ENCODE results near the gene OCIAD1.

Gene OCIAD1

DNA sequence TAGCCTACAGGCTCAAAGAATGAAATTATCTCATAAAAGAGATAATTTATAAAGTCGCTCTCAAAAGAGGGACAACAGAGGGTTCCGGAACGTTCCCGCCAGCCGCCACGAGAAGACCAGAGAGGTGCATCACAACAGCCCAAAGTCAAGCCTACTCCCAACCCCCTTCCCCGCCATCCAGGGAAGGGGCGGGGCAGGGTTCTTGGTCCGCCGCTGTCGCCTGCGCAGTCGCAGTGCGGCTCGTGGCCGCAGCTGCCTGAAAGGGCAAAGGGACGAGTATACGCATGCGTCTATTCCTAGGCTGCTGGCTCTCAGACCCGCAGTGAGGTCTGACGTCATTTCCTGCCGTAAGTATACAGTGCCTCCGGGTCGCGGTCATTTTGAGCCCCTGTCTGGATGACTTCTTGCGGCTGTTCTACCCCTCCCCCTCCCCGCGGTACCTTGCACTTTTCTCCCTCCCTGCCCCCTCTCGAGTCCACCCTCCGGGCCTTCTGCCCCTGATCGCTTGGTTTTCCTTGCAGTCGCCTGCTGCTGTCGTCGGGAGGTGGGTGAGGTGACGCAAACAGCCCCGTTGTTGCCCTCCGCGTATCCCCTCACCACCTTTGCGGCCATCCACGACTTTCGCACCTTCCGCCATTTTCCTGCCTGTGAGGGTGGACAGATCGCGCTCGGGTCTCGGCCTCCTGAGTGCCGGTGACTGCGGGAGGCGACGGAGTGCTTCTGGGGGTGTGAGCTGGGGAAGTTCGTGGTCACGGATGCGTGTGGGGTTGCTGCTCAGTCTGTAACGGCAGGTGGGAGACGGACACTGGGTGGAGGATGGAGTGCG lies at the start of gene OCIAD1:
TSS of gene OCIAD1 (plus strand) at position 383 of the 826 bp plus-strand sequence. CDS start 1,537 bp downstream, outside the sequence.
- TF ChIP-seq, protein P1, sequence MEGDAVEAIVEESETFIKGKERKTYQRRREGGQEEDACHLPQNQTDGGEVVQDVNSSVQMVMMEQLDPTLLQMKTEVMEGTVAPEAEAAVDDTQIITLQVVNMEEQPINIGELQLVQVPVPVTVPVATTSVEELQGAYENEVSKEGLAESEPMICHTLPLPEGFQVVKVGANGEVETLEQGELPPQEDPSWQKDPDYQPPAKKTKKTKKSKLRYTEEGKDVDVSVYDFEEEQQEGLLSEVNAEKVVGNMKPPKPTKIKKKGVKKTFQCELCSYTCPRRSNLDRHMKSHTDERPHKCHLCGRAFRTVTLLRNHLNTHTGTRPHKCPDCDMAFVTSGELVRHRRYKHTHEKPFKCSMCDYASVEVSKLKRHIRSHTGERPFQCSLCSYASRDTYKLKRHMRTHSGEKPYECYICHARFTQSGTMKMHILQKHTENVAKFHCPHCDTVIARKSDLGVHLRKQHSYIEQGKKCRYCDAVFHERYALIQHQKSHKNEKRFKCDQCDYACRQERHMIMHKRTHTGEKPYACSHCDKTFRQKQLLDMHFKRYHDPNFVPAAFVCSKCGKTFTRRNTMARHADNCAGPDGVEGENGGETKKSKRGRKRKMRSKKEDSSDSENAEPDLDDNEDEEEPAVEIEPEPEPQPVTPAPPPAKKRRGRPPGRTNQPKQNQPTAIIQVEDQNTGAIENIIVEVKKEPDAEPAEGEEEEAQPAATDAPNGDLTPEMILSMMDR (IDR thresholded peaks at IDR 0.05; ENCODE audit: insufficient read depth, low read length, poor library complexity, severe bottlenecking), result no peak
- DNase-seq (ENCODE audit: extremely low read depth, insufficient read length), result peak; percentile 98
- no peaks in the 10 kb centered on the region for H3K27me3 ChIP-seq (replicated peaks; ENCODE audit: control insufficient read depth, insufficient read depth, low read length)

GRCh38 chr4:48781968-48782367 lies 48.9 kb upstream of the OCIAD1 start:
- Histone ChIP-seq H3K4me3 (replicated peaks; ENCODE audit: low read depth, low read length) (no peak overlapping the region), H3K27me3 (replicated peaks; ENCODE audit: control insufficient read depth, insufficient read depth, low read length) (no peaks in the 10 kb centered on the region), H3K36me3 (ENCODE audit: control insufficient read depth, insufficient read depth, low read length) (no peaks in the 10 kb centered on the region)
- TF ChIP-seq, protein P1 (IDR thresholded peaks at IDR 0.05; ENCODE audit: insufficient read depth, low read length, poor library complexity, severe bottlenecking), result no peak
- DNase-seq (ENCODE audit: extremely low read depth, insufficient read length), result no peak

More for the DNA sequence above, at the start of gene OCIAD1:
- H3K36me3 ChIP-seq (ENCODE audit: control insufficient read depth, insufficient read depth, low read length), result peaks cover 2% of the 10 kb centered on the region
- peak within 1 kb of the TSS; percentile 100 for H3K4me3 ChIP-seq (replicated peaks; ENCODE audit: low read depth, low read length)

DNA sequence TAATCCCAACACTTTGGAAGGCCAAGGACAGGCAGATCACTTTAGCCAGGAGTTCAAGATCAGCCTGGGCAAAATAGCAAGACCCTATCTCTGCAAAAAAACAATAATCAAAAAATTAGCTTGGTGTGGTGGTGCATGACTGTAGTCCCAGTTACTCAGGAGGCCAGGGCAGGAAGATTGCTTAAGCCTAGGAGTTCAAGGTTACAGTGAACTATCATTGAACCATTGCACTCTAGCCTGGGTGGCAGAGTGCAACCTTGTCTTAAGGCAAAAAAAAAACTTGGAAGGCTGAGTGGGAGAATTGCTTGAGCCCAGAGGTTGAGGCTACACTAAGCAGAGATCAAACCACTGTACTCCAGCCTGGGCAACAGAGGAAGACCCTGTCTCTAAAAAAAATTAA lies 45.6 kb upstream of the OCIAD1 start:
- DNase-seq (ENCODE audit: extremely low read depth, insufficient read length), result no peak
- Histone ChIP-seq H3K4me3 (replicated peaks; ENCODE audit: low read depth, low read length) (no peak overlapping the region), H3K27me3 (replicated peaks; ENCODE audit: control insufficient read depth, insufficient read depth, low read length) (no peaks in the 10 kb centered on the region), H3K36me3 (ENCODE audit: control insufficient read depth, insufficient read depth, low read length) (no peaks in the 10 kb centered on the region)
- TF ChIP-seq, protein P1 (IDR thresholded peaks at IDR 0.05; ENCODE audit: insufficient read depth, low read length, poor library complexity, severe bottlenecking), result no peak

GRCh38 chr4:48786549-48786948 lies 44.3 kb upstream of the OCIAD1 start:
- H3K4me3 ChIP-seq (replicated peaks; ENCODE audit: low read depth, low read length), result no peak overlapping the region
- H3K36me3 ChIP-seq (ENCODE audit: control insufficient read depth, insufficient read depth, low read length), result no peaks in the 10 kb centered on the region
- H3K27me3 ChIP-seq (replicated peaks; ENCODE audit: control insufficient read depth, insufficient read depth, low read length), result no peaks in the 10 kb centered on the region
- TF ChIP-seq, protein P1 (IDR thresholded peaks at IDR 0.05; ENCODE audit: insufficient read depth, low read length, poor library complexity, severe bottlenecking), result no peak
- no peak for DNase-seq (ENCODE audit: extremely low read depth, insufficient read length)

- no peaks in the 10 kb centered on the region for H3K36me3 ChIP-seq (ENCODE audit: control insufficient read depth, insufficient read depth, low read length)
- H3K27me3 ChIP-seq (replicated peaks; ENCODE audit: control insufficient read depth, insufficient read depth, low read length), result no peaks in the 10 kb centered on the region
- H3K4me3 ChIP-seq (replicated peaks; ENCODE audit: low read depth, low read length), result no peak overlapping the region
- no peak for DNase-seq (ENCODE audit: extremely low read depth, insufficient read length)
- TF ChIP-seq, protein P1 (IDR thresholded peaks at IDR 0.05; ENCODE audit: insufficient read depth, low read length, poor library complexity, severe bottlenecking), result no peak
These were observed 43.8 kb upstream of the OCIAD1 start for GRCh38 chr4:48787056-48787455.

All from GM06990 (cell line).